Neuronal stem cell (in vitro differentiated cells): ENCODE results near the gene KDR.

ENCODE experiments used
- DNase-seq: peaks from one replicate; pipeline ENCODE4 v3.0.0-alpha.2; 2013; ENCODE audit warnings: low spot score
- H2AFZ ChIP-seq: one replicate; pipeline ENCODE4 v1.6.1; 2013; ENCODE audit warnings: mild to moderate bottlenecking, low read length, inconsistent platforms
- H2AK5ac ChIP-seq: 2 replicates; pipeline ENCODE4 v1.6.1; 2013; ENCODE audit warnings: low read depth, mild to moderate bottlenecking, inconsistent platforms, low read length, moderate library complexity, mixed read lengths
- H2BK120ac ChIP-seq: 2 replicates; pipeline ENCODE4 v1.6.1; 2013; ENCODE audit warnings: low read depth, mild to moderate bottlenecking, inconsistent platforms, low read length, moderate library complexity, mixed read lengths
- H2BK12ac ChIP-seq: one replicate; pipeline ENCODE4 v1.6.1; 2013; ENCODE audit warnings: low read length, inconsistent platforms
- H2BK15ac ChIP-seq: 2 replicates; pipeline ENCODE4 v1.6.1; 2013; ENCODE audit warnings: mild to moderate bottlenecking, low read length, inconsistent platforms, mixed read lengths
- H2BK5ac ChIP-seq: one replicate; pipeline ENCODE4 v1.6.1; 2013; ENCODE audit warnings: inconsistent platforms, mild to moderate bottlenecking, low read length, moderate library complexity
- H3K14ac ChIP-seq: one replicate; pipeline ENCODE4 v1.6.1; 2013; ENCODE audit warnings: low read length, inconsistent platforms
- H3K18ac ChIP-seq: 2 replicates; pipeline ENCODE4 v1.6.1; 2013; ENCODE audit warnings: low read length, inconsistent platforms
- H3K23ac ChIP-seq: 2 replicates; pipeline ENCODE4 v1.6.1; 2013; ENCODE audit warnings: low read depth, mild to moderate bottlenecking, mixed read lengths, low read length, inconsistent platforms; ENCODE audit not compliant: poor library complexity
- H3K27ac ChIP-seq: replicated peaks from 3 replicates; pipeline ENCODE4 v1.5.1; 2013; ENCODE audit warnings: low read length, inconsistent platforms
- H3K27me3 ChIP-seq, 3 experiments: 2 replicates each; pipeline ENCODE4 v1.6.1; 2013; ENCODE audit warnings: low read length in 3 of 3, mild to moderate bottlenecking in 2 of 3, inconsistent platforms in 1 of 3, low read depth in 1 of 3, mixed read lengths in 1 of 3, moderate library complexity in 1 of 3; ENCODE audit not compliant: control insufficient read depth in 3 of 3, insufficient read depth in 3 of 3
- H3K36me3 ChIP-seq, 2 donors: replicated peaks in 1 of 2; 2 replicates each; pipeline ENCODE4 v1.6.1; 2013; ENCODE audit warnings: low read length in 2 of 2; ENCODE audit not compliant: control insufficient read depth in 2 of 2, insufficient read depth in 2 of 2
- H3K4ac ChIP-seq: 2 replicates; pipeline ENCODE4 v1.6.1; 2013; ENCODE audit warnings: inconsistent platforms, mild to moderate bottlenecking, low read length, moderate library complexity
- H3K4me1 ChIP-seq, 2 donors: 1 replicate in 1 of 2; 2 replicates in 1 of 2; pipeline ENCODE4 v1.6.1; 2013; ENCODE audit warnings: low read length in 2 of 2, low read depth in 1 of 2; ENCODE audit not compliant: control insufficient read depth in 2 of 2, insufficient read depth in 1 of 2
- H3K4me2 ChIP-seq: one replicate; pipeline ENCODE4 v1.6.1; 2013; ENCODE audit warnings: mild to moderate bottlenecking, low read length, inconsistent platforms; ENCODE audit not compliant: insufficient read depth, poor library complexity, severe bottlenecking
- H3K4me3 ChIP-seq, 2 donors: 2 replicates each; pipeline ENCODE4 v1.5.1; 2013; ENCODE audit warnings: low read length in 2 of 2, mild to moderate bottlenecking in 2 of 2, inconsistent platforms in 1 of 2, moderate library complexity in 1 of 2
- H3K79me1 ChIP-seq: one replicate; pipeline ENCODE4 v1.6.1; 2013; ENCODE audit warnings: low read depth, mild to moderate bottlenecking, inconsistent platforms, low read length, moderate library complexity
- H3K9ac ChIP-seq: one replicate; pipeline ENCODE4 v1.6.1; 2013; ENCODE audit warnings: mild to moderate bottlenecking, low read depth, low read length, inconsistent platforms; ENCODE audit not compliant: poor library complexity
- H3K9me3 ChIP-seq, 2 donors: replicated peaks in 1 of 2; 2 replicates each; pipeline versions ENCODE3 to v1.6.1; 2013; ENCODE audit warnings: low read length in 2 of 2, mild to moderate bottlenecking in 2 of 2, inconsistent platforms in 1 of 2, low read depth in 1 of 2, mixed read lengths in 1 of 2, moderate library complexity in 1 of 2; ENCODE audit not compliant: control insufficient read depth in 2 of 2, insufficient read depth in 1 of 2
- H4K8ac ChIP-seq: one replicate; pipeline ENCODE4 v1.6.1; 2013; ENCODE audit warnings: low read depth, mild to moderate bottlenecking, inconsistent platforms, low read length, moderate library complexity
- H4K91ac ChIP-seq: one replicate; pipeline ENCODE4 v1.6.1; 2013; ENCODE audit warnings: low read length, low read depth, mild to moderate bottlenecking, inconsistent platforms; ENCODE audit not compliant: poor library complexity
- WGBS, 2 donors: extraction: QIAGEN DNeasy Blood & Tissue Kit; methylation state at CpG; one replicate each; pipeline ENCODE4 v1.1.7; 2013; ENCODE audit warnings: missing lambda C conversion rate in 2 of 2, mixed read lengths in 1 of 2; ENCODE audit not compliant: insufficient read length in 2 of 2, insufficient replicate concordance in 1 of 2; ENCODE audit errors: extremely low coverage in 2 of 2; 5-methylcytosine and 5-hydroxymethylcytosine counted together

KDR gene

DNA sequence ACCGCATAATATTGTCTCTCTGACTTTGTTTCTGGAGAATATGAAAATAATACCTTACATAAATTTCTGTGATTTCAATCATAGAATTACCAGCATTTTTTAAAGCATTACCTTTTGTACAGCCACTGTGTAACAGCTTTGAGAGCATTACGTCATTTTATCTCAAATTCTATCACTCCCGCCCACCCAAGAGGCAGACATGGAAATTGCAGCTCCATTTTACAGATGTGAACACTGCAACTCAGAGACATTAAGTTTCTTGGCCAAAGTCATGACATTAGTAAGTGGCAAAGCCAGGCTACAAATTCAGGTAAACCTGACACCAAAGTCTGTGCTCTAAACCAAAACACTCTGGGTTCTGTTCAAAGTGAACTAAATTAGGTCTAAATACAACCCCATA, 33.6 kb upstream of the KDR start:
- Histone ChIP-seq H2BK5ac (no peak overlapping the region), H3K27me3 (no peaks in the 10 kb centered on the region), H3K4me3 (no peak overlapping the region), H3K9me3 (peaks cover 0 to 1% of the 10 kb centered on the region in 2 donors), H3K23ac (no peak overlapping the region), H3K4ac (no peak overlapping the region), H3K36me3 (no peaks in the 10 kb centered on the region), H3K27ac (no peak overlapping the region), H3K4me2 (no peak overlapping the region), H3K9ac (no peak overlapping the region), H3K4me1 (no peaks in the 10 kb centered on the region), H2BK120ac (no peak overlapping the region), H3K79me1 (no peaks in the 10 kb centered on the region), H2BK12ac (no peak overlapping the region), H4K91ac (no peak overlapping the region), H2AFZ (no peak overlapping the region), H2BK15ac (no peak overlapping the region), H3K14ac (no peak overlapping the region), H4K8ac (no peak overlapping the region), H2AK5ac (no peak overlapping the region), H3K18ac (no peak overlapping the region)
- WGBS, 2 donors: no CpG with 5 or more reads among the region's 3 CpGs
- no peak for DNase-seq

DNA sequence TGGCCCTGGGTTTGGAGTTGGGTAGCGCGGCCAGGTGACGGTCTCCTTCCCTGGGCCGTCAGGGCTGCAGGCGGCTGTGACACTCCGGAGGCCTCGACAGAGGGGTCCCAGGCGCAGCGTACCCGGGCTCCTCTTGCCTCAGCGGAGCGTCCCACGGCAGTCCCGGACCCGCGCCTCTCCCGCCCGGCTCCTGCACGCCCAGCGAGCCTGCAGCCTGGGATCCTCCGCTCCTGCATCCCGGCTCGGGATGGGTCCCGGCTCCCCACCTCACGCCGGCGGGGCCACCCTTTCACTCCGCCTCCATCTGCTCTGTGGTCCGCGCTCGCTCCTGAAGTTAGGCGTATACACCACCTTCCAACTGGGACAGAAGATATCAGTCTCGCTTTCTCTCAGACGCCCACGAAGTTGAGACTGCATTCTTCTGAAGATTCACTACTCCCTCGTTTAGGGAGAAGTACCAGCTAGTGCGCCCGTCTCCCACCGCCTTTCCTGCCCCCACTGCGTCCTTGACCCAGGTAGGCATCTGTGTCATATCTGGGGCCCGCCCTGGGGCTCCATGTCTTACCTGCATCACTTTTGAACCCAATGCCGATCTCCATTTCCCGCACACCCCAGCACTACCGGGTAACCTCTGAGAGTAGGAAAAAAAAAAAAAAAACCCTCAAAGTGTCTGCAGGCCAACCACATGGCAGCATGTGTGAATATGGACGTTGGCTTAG, 32.3 kb upstream of the KDR start:
- H2BK15ac ChIP-seq: no peak overlapping the region
- peaks cover 0 to 3% of the 10 kb centered on the region in 2 donors for H3K9me3 ChIP-seq
- no peak overlapping the region for H2AFZ ChIP-seq
- no peak overlapping the region for H2BK5ac ChIP-seq
- no peak for DNase-seq
- no peaks in the 10 kb centered on the region for H3K27me3 ChIP-seq
- no peak overlapping the region for H3K18ac ChIP-seq
- H3K14ac ChIP-seq: no peak overlapping the region
- no peak overlapping the region for H3K4me2 ChIP-seq
- no peak overlapping the region for H2BK12ac ChIP-seq
- H3K4me3 ChIP-seq: peak overlapping the region in 1 of 2 donors; percentile 54
- WGBS, 2 donors: no CpG with 5 or more reads among the region's 45 CpGs
- H3K9ac ChIP-seq: no peak overlapping the region
- no peak overlapping the region for H3K4ac ChIP-seq
- H3K36me3 ChIP-seq: no peaks in the 10 kb centered on the region
- no peak overlapping the region for H4K8ac ChIP-seq
- H3K27ac ChIP-seq: no peak overlapping the region
- H2BK120ac ChIP-seq: no peak overlapping the region
- H4K91ac ChIP-seq: no peak overlapping the region
- H3K4me1 ChIP-seq: no peaks in the 10 kb centered on the region
- no peak overlapping the region for H3K23ac ChIP-seq
- no peak overlapping the region for H2AK5ac ChIP-seq
- H3K79me1 ChIP-seq: no peaks in the 10 kb centered on the region

- Histone ChIP-seq H2BK120ac (no peak overlapping the region), H3K27me3 (no peaks in the 10 kb centered on the region), H3K4ac (no peak overlapping the region), H3K79me1 (no peaks in the 10 kb centered on the region), H4K8ac (no peak overlapping the region), H2AK5ac (no peak overlapping the region), H3K9me3 (peaks cover 0 to 3% of the 10 kb centered on the region in 2 donors), H4K91ac (no peak overlapping the region), H2BK15ac (no peak overlapping the region), H3K23ac (no peak overlapping the region), H3K9ac (no peak overlapping the region), H3K4me1 (no peaks in the 10 kb centered on the region), H3K4me2 (no peak overlapping the region), H2BK12ac (no peak overlapping the region), H2BK5ac (no peak overlapping the region), H3K27ac (no peak overlapping the region), H3K14ac (no peak overlapping the region), H3K18ac (no peak overlapping the region), H2AFZ (no peak overlapping the region), H3K36me3 (no peaks in the 10 kb centered on the region), H3K4me3 (no peak overlapping the region)
- DNase-seq: no peak
- WGBS, 2 donors: no CpG with 5 or more reads among the region's 1 CpG
Observed at GRCh38 chr4:55154933-55155332, 29.5 kb upstream of the KDR start.

- H4K91ac ChIP-seq: no peak overlapping the region
- no peak overlapping the region for H3K4ac ChIP-seq
- no peak overlapping the region for H3K14ac ChIP-seq
- no peaks in the 10 kb centered on the region for H3K4me1 ChIP-seq
- no peaks in the 10 kb centered on the region for H3K27me3 ChIP-seq
- H2BK15ac ChIP-seq: no peak overlapping the region
- H3K79me1 ChIP-seq: no peaks in the 10 kb centered on the region
- no peak overlapping the region for H2BK12ac ChIP-seq
- H3K9ac ChIP-seq: no peak overlapping the region
- H2AFZ ChIP-seq: no peak overlapping the region
- H3K4me2 ChIP-seq: no peak overlapping the region
- DNase-seq: no peak
- H3K27ac ChIP-seq: no peak overlapping the region
- no peak overlapping the region for H3K18ac ChIP-seq
- H2BK5ac ChIP-seq: no peak overlapping the region
- H3K4me3 ChIP-seq: no peak overlapping the region
- no peak overlapping the region for H4K8ac ChIP-seq
- no peak overlapping the region for H3K23ac ChIP-seq
- no peaks in the 10 kb centered on the region for H3K36me3 ChIP-seq
- no peak overlapping the region for H2BK120ac ChIP-seq
- peaks cover 0 to 3% of the 10 kb centered on the region in 2 donors for H3K9me3 ChIP-seq
- H2AK5ac ChIP-seq: no peak overlapping the region
- no CpG with 5 or more reads among the region's 5 CpGs for WGBS, 2 donors
Observed at GRCh38 chr4:55154290-55154880, 29.0 kb upstream of the KDR start.
